ENCODE results near the gene ANKRD11.

DNA sequence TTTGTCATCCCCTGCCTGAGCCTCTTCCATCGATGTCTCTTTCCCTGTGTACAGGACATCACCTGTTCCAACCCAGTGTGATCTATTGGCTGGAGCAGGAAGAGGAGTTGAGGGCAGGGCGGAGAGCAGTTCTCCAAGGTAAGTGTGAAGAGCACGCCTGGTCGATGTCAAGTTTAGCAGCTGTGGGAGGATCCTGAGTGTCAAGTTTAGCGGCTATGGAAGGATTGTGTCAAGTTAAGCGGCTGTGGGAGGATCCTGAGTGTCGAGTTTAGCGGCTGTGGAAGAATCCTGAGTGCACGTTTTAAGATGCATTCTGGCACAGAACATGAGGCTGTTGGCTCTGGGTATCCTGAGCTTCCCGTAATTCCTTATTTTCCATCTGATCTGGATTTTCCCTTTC lies 265.7 kb downstream of the ANKRD11 start:
- TF ChIP-seq, protein P1, sequence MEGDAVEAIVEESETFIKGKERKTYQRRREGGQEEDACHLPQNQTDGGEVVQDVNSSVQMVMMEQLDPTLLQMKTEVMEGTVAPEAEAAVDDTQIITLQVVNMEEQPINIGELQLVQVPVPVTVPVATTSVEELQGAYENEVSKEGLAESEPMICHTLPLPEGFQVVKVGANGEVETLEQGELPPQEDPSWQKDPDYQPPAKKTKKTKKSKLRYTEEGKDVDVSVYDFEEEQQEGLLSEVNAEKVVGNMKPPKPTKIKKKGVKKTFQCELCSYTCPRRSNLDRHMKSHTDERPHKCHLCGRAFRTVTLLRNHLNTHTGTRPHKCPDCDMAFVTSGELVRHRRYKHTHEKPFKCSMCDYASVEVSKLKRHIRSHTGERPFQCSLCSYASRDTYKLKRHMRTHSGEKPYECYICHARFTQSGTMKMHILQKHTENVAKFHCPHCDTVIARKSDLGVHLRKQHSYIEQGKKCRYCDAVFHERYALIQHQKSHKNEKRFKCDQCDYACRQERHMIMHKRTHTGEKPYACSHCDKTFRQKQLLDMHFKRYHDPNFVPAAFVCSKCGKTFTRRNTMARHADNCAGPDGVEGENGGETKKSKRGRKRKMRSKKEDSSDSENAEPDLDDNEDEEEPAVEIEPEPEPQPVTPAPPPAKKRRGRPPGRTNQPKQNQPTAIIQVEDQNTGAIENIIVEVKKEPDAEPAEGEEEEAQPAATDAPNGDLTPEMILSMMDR (IDR thresholded peaks at IDR 0.05; ENCODE audit: low read depth, low read length, poor library complexity, severe bottlenecking): no peak
- TF ChIP-seq EZH2phosphoT487 (IDR thresholded peaks at IDR 0.05; ENCODE audit: borderline replicate concordance, low read length): no peak

All from DOHH2 (cell line).